Esophagus (tissue), 2 donors: ENCODE measurements around the gene PFDN5. TPM values are rescaled to one million over a fixed set of nuclear protein-coding genes. Genes with fewer than 3 reads are reported as not detected.

Experiments
- H3K27ac ChIP-seq, 2 donors: one replicate each; pipeline ENCODE4 v1.5.1; 2013; ENCODE audit warnings: low read depth in 2 of 2, mild to moderate bottlenecking in 2 of 2, inconsistent platforms in 1 of 2, low read length in 1 of 2, moderate library complexity in 1 of 2
- H3K27me3 ChIP-seq, 2 donors: one replicate each; pipeline ENCODE4 v1.6.1; 2013; ENCODE audit warnings: low read length in 2 of 2, control low read depth in 1 of 2, mild to moderate bottlenecking in 1 of 2; ENCODE audit not compliant: insufficient read depth in 2 of 2, control insufficient read depth in 1 of 2
- H3K36me3 ChIP-seq, 2 donors: one replicate each; pipeline ENCODE4 v1.6.1; 2013; ENCODE audit warnings: low read length in 1 of 2; ENCODE audit not compliant: control insufficient read depth in 2 of 2, insufficient read depth in 2 of 2
- H3K4me1 ChIP-seq, 2 donors: one replicate each; pipeline ENCODE4 v1.6.1; 2013; ENCODE audit warnings: low read length in 1 of 2; ENCODE audit not compliant: control insufficient read depth in 2 of 2, insufficient read depth in 2 of 2
- H3K4me3 ChIP-seq, 2 donors: one replicate each; pipeline ENCODE4 v1.5.1; 2013; ENCODE audit warnings: low read length in 2 of 2, mild to moderate bottlenecking in 2 of 2, low read depth in 1 of 2, moderate library complexity in 1 of 2
- H3K9me3 ChIP-seq, 2 donors: one replicate each; pipeline ENCODE4 v1.6.1; 2013; ENCODE audit warnings: mild to moderate bottlenecking in 2 of 2, low read depth in 1 of 2, low read length in 1 of 2, moderate library complexity in 1 of 2; ENCODE audit not compliant: control insufficient read depth in 2 of 2, insufficient read depth in 1 of 2
- WGBS, 2 donors: extraction: QIAGEN DNeasy Blood & Tissue Kit; methylation state at CpG; one replicate each; pipeline ENCODE4 v1.1.7; 2013; 5-methylcytosine and 5-hydroxymethylcytosine counted together
- polyA plus RNA-seq, 2 donors: library from polyadenylated mRNA; stranded (reverse); fragments of 200-250 nt; gene quantifications; one replicate each; pipeline ENCODE4 v1.2.3, GENCODE V29; 2013
- donor health status: healthy with polysubstance abuse.
- donor health status: Bipolar disorder and iron deficiency.

Gene PFDN5
- polyA plus RNA-seq, 2 donors, result 612 to 762 TPM

DNA sequence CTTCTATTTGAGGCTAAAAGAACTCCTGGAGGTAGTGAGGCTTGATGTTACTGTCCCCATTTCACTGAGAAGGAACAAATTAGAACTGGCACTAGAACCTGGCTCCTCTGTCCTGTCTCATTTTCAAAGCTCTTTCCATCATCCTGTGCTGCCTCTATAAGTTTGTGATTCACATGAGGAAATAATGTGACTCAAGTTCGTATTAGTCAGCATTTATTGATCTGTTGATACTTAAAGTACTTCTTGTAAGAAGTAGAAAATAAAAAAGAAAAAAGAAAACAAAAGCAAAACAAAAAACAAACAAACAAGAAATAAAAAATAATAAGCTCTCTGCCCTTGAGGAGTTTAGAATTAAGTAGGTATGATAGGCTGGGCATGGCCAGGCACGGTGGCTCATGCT is 29.6 kb upstream of the PFDN5 start:
- no peak overlapping the region for H3K27ac ChIP-seq
- no peaks in the 10 kb centered on the region for H3K4me1 ChIP-seq
- H3K9me3 ChIP-seq, result no peaks in the 10 kb centered on the region
- 70% methylated on average over 2 of the region's 2 CpGs for WGBS, 2 donors
- H3K36me3 ChIP-seq, result peaks cover 0 to 3% of the 10 kb centered on the region in 2 donors
- H3K4me3 ChIP-seq, result no peak overlapping the region
- H3K27me3 ChIP-seq, result no peaks in the 10 kb centered on the region

DNA sequence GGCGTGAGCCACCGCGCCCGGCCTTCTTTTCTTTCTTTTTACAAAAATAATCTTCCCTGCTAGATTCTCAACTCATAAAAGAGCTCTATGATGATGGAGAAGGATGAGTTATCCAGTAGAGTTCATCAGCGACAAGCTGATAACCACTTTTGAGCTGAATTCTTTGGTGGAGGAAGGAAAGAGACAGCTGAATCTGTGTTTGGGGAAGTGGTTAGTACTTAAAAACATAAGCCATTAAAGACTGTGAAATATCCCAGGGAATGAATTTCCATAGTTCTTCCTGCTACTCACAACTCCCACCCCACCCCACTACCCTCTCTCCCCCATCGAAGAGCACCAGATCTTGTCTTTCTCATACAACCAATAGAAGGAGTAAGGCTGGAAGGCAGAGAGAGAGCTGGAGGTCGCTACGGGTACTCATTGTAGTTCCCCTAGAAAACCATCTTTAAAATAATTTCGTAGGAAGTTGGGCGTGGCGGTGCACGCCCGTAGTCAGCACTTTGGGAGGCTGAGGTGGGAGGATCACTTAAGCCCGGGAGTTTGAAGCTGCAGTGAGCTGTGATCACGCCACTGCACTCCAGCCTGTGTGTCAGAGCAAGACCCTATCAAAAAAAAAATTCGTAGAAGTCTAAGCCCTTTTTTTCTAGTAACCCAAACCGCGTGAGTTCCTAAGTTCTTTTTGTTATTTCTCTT is 27.9 kb upstream of the PFDN5 start:
- Histone ChIP-seq H3K4me3 (peak overlapping the region; percentile 61 to 62), H3K27me3 (no peaks in the 10 kb centered on the region), H3K9me3 (no peaks in the 10 kb centered on the region), H3K36me3 (peaks cover 0 to 3% of the 10 kb centered on the region in 2 donors), H3K27ac (peak overlapping the region in 1 of 2 donors; percentile 59), H3K4me1 (no peaks in the 10 kb centered on the region)
- WGBS, 2 donors, result 39 to 41% methylated on average over 18 of the region's 18 CpGs

DNA sequence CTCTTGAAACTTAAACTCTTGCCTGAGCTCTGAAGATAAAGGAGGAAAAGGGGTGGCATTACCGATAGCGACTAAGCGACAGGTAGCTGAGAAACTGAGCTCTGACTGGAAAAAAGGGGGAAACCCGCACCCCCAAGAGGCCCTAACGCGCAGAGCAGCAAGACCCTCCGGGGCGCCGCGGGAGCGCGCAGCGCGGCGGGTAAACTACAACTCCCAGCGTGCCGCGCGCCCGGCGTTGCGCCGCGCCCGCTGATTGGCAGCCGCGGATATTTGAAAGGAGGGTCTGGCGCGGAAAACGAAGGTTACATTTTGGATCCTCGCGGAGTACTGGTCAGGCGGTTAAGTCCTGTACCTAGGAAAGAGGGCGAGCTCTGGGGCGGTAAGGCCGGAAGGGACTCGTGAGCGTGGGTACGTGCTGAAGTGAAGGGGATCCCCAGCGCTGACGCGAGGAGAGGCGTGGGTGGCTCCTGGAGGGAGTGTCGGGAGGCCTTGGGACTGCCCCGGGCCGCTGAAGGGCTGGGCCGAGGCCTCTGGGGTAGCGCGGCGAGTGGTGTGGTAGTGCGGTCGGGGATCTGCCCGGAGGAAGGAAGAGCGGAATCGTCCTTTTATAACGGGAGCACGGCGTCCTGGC is 27.2 kb upstream of the PFDN5 start, which contains the start of gene ESPL1:
Gene ESPL1, plus strand, starts transcription at position 301 of the 631 bp plus-strand sequence. CDS start 468 bp downstream, outside the sequence.
- WGBS, 2 donors, result 0 to 1% methylated on average over 56 to 58 of the region's 58 CpGs
- peaks cover 0 to 2% of the 10 kb centered on the region in 2 donors for H3K4me1 ChIP-seq
- no peaks in the 10 kb centered on the region for H3K9me3 ChIP-seq
- peak within 1 kb of the TSS; percentile 25 to 59 for H3K27ac ChIP-seq
- no peaks in the 10 kb centered on the region for H3K27me3 ChIP-seq
- H3K4me3 ChIP-seq, result peak within 1 kb of the TSS; percentile 61 to 62
- peaks cover 0 to 3% of the 10 kb centered on the region in 2 donors for H3K36me3 ChIP-seq

DNA sequence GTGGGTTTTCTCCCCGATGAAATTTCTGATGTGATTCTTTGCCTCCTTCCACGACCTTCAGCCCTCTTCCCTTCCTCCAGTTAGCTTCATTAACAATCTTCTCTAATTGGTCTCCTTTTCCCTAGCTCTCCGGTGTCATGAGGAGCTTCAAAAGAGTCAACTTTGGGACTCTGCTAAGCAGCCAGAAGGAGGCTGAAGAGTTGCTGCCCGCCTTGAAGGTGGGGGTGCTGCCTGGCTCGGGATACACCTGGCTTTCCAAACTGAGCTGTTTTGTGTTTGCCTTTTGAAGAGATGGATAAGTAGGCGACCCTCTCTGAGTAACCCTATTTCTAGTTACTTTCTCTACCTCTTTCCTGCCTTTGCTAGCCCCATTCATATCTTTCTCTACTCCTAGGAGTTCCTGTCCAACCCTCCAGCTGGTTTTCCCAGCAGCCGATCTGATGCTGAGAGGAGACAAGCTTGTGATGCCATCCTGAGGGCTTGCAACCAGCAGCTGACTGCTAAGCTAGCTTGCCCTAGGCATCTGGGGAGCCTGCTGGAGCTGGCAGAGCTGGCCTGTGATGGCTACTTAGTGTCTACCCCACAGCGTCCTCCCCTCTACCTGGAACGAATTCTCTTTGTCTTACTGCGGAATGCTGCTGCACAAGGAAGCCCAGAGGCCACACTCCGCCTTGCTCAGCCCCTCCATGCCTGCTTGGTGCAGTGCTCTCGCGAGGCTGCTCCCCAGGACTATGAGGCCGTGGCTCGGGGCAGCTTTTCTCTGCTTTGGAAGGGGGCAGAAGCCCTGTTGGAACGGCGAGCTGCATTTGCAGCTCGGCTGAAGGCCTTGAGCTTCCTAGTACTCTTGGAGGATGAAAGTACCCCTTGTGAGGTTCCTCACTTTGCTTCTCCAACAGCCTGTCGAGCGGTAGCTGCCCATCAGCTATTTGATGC is 26.4 kb upstream of the PFDN5 start:
- H3K9me3 ChIP-seq, result no peaks in the 10 kb centered on the region
- WGBS, 2 donors, result 52 to 57% methylated on average over 20 of the region's 20 CpGs

DNA sequence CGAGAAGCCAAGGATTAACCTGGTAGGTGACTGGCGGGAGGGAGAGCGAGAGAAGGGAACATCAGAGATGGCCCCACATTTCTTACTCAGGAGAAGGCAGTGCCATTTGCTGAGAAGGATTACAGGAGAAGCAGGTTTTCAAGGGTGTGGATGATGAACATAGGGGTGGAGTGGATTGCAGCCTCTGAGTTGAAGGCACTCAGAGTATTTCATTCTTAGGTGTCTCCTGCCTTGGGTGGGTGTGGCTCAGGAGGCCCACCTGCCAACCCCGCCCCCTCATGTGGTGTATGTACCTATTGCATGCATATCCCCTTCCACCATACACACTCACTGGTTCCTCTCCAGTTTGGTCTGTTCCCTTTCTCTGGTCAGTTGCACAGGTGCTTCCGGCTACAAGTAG is 20.9 kb upstream of the PFDN5 start:
- Histone ChIP-seq H3K36me3 (peaks cover 0 to 8% of the 10 kb centered on the region in 2 donors), H3K27ac (peak overlapping the region; percentile 86 to 95)
- WGBS, 2 donors, result 79 to 87% methylated on average over 5 of the region's 5 CpGs

More for the DNA sequence above, 26.4 kb upstream of the PFDN5 start:
- Histone ChIP-seq H3K36me3 (peaks cover 0 to 3% of the 10 kb centered on the region in 2 donors), H3K27me3 (no peaks in the 10 kb centered on the region), H3K4me1 (peaks cover 0 to 2% of the 10 kb centered on the region in 2 donors), H3K4me3 (peak overlapping the region; percentile 61 to 62), H3K27ac (peak overlapping the region in 1 of 2 donors; percentile 56)

DNA sequence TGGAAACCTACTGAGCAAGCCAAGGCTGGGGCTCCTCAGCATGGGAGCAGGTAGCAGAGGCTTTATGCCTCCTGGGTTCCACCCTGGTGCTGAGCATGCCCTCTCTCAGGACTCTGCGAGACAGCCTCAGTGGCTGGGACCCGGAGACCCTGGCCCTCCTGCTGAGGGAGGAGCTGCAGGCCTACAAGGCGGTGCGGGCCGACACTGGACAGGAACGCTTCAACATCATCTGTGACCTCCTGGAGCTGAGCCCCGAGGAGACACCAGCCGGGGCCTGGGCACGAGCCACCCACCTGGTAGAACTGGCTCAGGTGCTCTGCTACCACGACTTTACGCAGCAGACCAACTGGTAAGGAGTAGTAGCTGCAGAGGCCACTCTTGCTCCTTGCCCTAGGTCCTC is 18.8 kb upstream of the PFDN5 start:
- no peaks in the 10 kb centered on the region for H3K27me3 ChIP-seq
- peaks cover 0 to 13% of the 10 kb centered on the region in 2 donors for H3K4me1 ChIP-seq
- H3K4me3 ChIP-seq, result no peak overlapping the region
- H3K36me3 ChIP-seq, result peaks cover 0 to 9% of the 10 kb centered on the region in 2 donors
- H3K27ac ChIP-seq, result peak overlapping the region in 1 of 2 donors; percentile 1
- 94% methylated on average over 11 of the region's 11 CpGs for WGBS, 2 donors
- H3K9me3 ChIP-seq, result no peaks in the 10 kb centered on the region

More for the DNA sequence above, 20.9 kb upstream of the PFDN5 start:
- no peaks in the 10 kb centered on the region for H3K27me3 ChIP-seq
- H3K9me3 ChIP-seq, result no peaks in the 10 kb centered on the region
- H3K4me3 ChIP-seq, result no peak overlapping the region
- peaks cover 0 to 13% of the 10 kb centered on the region in 2 donors for H3K4me1 ChIP-seq

DNA sequence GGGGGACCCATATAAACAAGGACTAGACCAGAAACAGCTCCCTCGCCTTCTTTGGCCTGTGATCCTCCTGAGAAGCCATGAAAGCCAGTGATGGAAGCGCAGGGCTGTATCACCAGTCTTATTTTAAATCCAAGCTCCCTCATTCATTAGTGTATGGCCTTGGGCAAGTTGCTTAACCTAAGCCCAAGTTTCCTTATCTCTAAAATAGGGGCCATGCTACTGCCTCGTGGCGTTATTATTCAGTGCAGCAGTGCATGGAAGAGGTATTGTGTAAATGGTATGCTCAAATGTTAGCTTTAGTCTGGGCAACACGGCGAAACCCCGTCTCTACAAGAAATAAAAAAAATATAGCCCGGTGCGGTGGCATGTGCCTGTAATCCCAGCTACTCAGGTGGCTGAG is 17.4 kb upstream of the PFDN5 start:
- 65 to 67% methylated on average over 9 of the region's 9 CpGs for WGBS, 2 donors
- H3K4me3 ChIP-seq, result no peak overlapping the region
- peaks cover 0 to 13% of the 10 kb centered on the region in 2 donors for H3K4me1 ChIP-seq
- H3K27me3 ChIP-seq, result no peaks in the 10 kb centered on the region
- no peaks in the 10 kb centered on the region for H3K9me3 ChIP-seq
- H3K27ac ChIP-seq, result peak overlapping the region; percentile 47 to 94
- H3K36me3 ChIP-seq, result peaks cover 0 to 16% of the 10 kb centered on the region in 2 donors

DNA sequence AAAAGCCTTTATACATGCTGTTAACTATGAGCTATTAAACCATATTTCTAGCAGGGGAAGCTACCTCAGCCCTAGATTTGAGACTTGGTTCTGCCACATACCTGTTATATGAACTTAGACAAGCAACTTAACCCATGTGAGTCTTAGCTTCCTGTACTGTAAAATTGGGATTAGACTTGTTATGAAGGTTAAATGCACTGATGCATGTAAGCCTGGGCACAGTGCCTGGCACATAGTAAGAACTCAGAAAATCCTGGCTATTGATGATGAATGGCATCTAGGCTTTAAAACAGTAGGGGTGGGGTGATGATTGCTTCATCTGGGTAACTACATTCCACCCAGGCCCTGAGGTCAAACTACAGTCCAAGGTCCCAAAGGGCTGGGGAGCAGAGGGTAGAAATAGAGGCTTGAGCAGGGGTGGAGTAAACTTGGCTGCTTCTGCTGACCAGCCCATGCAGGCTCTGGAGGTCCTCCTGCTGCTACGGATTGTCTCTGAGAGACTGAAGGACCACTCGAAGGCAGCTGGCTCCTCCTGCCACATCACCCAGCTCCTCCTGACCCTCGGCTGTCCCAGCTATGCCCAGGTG is 16.0 kb upstream of the PFDN5 start:
- peaks cover 0 to 20% of the 10 kb centered on the region in 2 donors for H3K36me3 ChIP-seq
- no peaks in the 10 kb centered on the region for H3K27me3 ChIP-seq
- WGBS, 2 donors, result 50 to 59% methylated on average over 3 of the region's 3 CpGs
- peaks cover 0 to 13% of the 10 kb centered on the region in 2 donors for H3K4me1 ChIP-seq
- H3K27ac ChIP-seq, result peak overlapping the region; percentile 95 to 99
- peak overlapping the region; percentile 49 to 52 for H3K4me3 ChIP-seq
- no peaks in the 10 kb centered on the region for H3K9me3 ChIP-seq
